ENCODE results near the gene TFF2. TPM values are rescaled to one million over a fixed set of nuclear protein-coding genes. Genes with fewer than 3 reads are reported as not detected.

The TFF2 gene
- polyA plus RNA-seq, 1 donor (not counting 4 experiments of a cell fraction or from before 2014, with no cell fraction given), result not detected

DNA sequence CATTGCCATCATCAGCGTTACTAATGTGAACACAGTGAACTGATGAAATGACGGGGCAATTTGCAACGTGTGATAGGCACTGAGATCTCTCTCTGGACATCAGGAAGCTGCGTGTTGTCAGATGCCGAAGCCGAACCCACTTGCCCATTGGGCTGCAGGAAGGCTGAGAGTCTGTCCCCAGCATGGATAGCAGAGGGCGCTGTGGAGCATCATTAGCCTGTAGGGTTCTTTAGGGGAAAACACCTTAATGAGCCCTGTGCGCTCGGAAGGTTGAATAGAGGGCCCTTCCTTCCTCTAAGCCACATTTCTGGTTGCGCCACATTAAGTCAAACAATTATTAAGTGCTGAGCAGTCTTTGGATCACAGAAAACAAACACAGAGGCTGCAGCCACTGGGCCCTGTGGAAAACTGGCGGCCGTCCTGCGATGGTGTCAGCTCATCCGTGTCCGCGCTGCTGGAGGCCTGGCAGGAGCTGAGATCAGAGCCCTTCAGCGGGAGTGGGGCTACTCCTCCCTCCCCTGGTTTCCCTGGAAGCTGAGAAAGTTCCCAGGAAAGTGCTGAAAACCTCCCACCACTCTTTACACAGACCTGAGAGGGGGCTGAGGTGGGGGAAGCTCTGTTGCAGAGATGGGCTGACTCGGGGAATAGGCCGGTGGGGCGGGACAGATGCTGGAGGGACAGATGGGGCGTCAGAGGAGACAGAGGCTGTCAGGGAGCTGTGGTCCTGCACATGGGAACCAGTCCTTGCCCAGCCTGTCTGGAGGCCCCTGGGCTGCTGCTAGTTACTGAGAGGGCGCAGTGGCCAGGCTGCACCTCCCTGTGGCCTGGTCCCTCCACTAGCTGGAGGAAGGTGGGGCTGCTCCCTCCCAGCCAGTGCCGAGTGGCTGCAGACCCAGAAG, 12.7 kb downstream of the TFF2 start:
- no peak for FAIRE-seq
- Histone ChIP-seq H3K9me3 (ENCODE audit: control insufficient read depth, low read depth, low read length) (no peaks in the 10 kb centered on the region), H3K79me2 (ENCODE audit: control insufficient read depth, insufficient read depth, low read length) (no peaks in the 10 kb centered on the region), H2AFZ (ENCODE audit: control insufficient read depth, low read length) (no peak overlapping the region), H3K27ac (ENCODE audit: control insufficient read depth, insufficient read depth, low read length) (no peak overlapping the region), H3K4me2 (ENCODE audit: control insufficient read depth, extremely low read depth, insufficient read depth, low read depth, low read length) (no peak overlapping the region), H3K4me1 (ENCODE audit: control insufficient read depth, extremely low read depth, insufficient read depth, low read length) (no peaks in the 10 kb centered on the region), H4K20me1 (ENCODE audit: control insufficient read depth, extremely low read depth, insufficient read depth, low read length) (no peaks in the 10 kb centered on the region), H3K9ac (ENCODE audit: control insufficient read depth, extremely low read depth, insufficient read depth, low read length) (no peak overlapping the region), H3K36me3 (ENCODE audit: control insufficient read depth in 2 of 2, extremely low read depth in 1 of 2, insufficient read depth in 2 of 2, low read length in 2 of 2) (no peaks in the 10 kb centered on the region), H3K4me3 (ENCODE audit: control insufficient read depth in 2 of 3, extremely low read depth in 1 of 3, insufficient read depth in 2 of 3, low read depth in 1 of 3, low read length in 3 of 3) (no peak overlapping the region), H3K27me3 (ENCODE audit: control insufficient read depth, extremely low read depth, insufficient read depth, low read length) (peaks cover 4% of the 10 kb centered on the region), H3K9me1 (ENCODE audit: control insufficient read depth, extremely low read depth, insufficient read depth, low read length) (no peaks in the 10 kb centered on the region)
- dilution Hi-C loops (cut with MboI; ENCODE audit: extremely low pct_ligation_motif_present, low sequenced_read_pairs), result no loop called here
- peak; percentile 47 to 69 (median 64) for TF ChIP-seq CTCF (optimal IDR thresholded peaks at IDR 0.05 in 1 of 3, IDR thresholded peaks at IDR 0.05 in 1 of 3, conservative IDR thresholded peaks at IDR 0.05 in 1 of 3; ENCODE audit: extremely low read depth in 1 of 3, insufficient read depth in 2 of 3, low read length in 3 of 3)
- TF ChIP-seq EZH2 (IDR thresholded peaks at IDR 0.05; ENCODE audit: low read length), result no peak
- no peak for DNase-seq (ENCODE audit: low read depth, low spot score)

DNA sequence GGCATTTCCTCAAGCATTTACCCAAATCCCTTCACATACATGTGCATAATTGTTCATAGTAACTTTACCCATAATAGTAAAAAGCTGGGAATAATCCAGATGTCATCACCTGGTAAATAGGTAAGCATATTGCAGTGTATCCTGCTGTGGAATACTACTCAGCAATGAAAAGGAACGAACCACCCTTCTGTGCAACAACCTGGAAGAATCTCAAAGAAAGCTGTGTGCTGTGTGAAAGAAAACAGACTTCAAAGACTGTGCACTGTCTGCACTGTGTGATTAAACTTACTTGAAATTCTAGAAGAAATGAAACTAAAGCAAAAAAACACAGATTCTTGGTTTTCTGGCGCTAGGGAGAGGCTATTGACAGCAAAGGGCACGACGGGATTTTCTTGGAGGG, 13.5 kb downstream of the TFF2 start:
- Histone ChIP-seq H3K36me3 (ENCODE audit: control insufficient read depth in 2 of 2, extremely low read depth in 1 of 2, insufficient read depth in 2 of 2, low read length in 2 of 2) (no peaks in the 10 kb centered on the region), H4K20me1 (ENCODE audit: control insufficient read depth, extremely low read depth, insufficient read depth, low read length) (no peaks in the 10 kb centered on the region), H3K79me2 (ENCODE audit: control insufficient read depth, insufficient read depth, low read length) (no peaks in the 10 kb centered on the region), H3K27me3 (ENCODE audit: control insufficient read depth, extremely low read depth, insufficient read depth, low read length) (peaks cover 4% of the 10 kb centered on the region), H3K27ac (ENCODE audit: control insufficient read depth, insufficient read depth, low read length) (no peak overlapping the region), H3K9me1 (ENCODE audit: control insufficient read depth, extremely low read depth, insufficient read depth, low read length) (no peaks in the 10 kb centered on the region), H3K4me2 (ENCODE audit: control insufficient read depth, extremely low read depth, insufficient read depth, low read depth, low read length) (no peak overlapping the region), H3K4me1 (ENCODE audit: control insufficient read depth, extremely low read depth, insufficient read depth, low read length) (no peaks in the 10 kb centered on the region), H3K9me3 (ENCODE audit: control insufficient read depth, low read depth, low read length) (no peaks in the 10 kb centered on the region), H3K4me3 (ENCODE audit: control insufficient read depth in 2 of 3, extremely low read depth in 1 of 3, insufficient read depth in 2 of 3, low read depth in 1 of 3, low read length in 3 of 3) (no peak overlapping the region), H2AFZ (ENCODE audit: control insufficient read depth, low read length) (no peak overlapping the region), H3K9ac (ENCODE audit: control insufficient read depth, extremely low read depth, insufficient read depth, low read length) (no peak overlapping the region)
- FAIRE-seq, result no peak
- dilution Hi-C loops (cut with MboI; ENCODE audit: extremely low pct_ligation_motif_present, low sequenced_read_pairs), result no loop called here
- TF ChIP-seq EZH2 (IDR thresholded peaks at IDR 0.05; ENCODE audit: low read length) (no peak), CTCF (optimal IDR thresholded peaks at IDR 0.05 in 1 of 3, IDR thresholded peaks at IDR 0.05 in 1 of 3, conservative IDR thresholded peaks at IDR 0.05 in 1 of 3; ENCODE audit: extremely low read depth in 1 of 3, insufficient read depth in 2 of 3, low read length in 3 of 3) (no peak)
- no peak for DNase-seq (ENCODE audit: low read depth, low spot score)

Data from keratinocyte (primary cell).